Thyroid gland (tissue), 4 donors: ENCODE results near the gene SCOC. TPM values are rescaled to one million over a fixed set of nuclear protein-coding genes. Genes with fewer than 3 reads are reported as not detected.
A peak's percentile ranks its signal among the peaks of the same experiment; 100 is the strongest.

ENCODE experiments used
- DNase-seq, 2 donors: peaks; one replicate each; pipeline ENCODE4 v3.0.0-alpha.2; 2019
- H3K27ac ChIP-seq, 3 donors: fragments of 200-600 bp; sonication (generic); 1 replicate in 2 of 3; 2 replicates in 1 of 3; pipeline ENCODE4 v1.5.1; 2016 to 2019; ENCODE audit warnings: mild to moderate bottlenecking in 1 of 3, moderate library complexity in 1 of 3
- H3K27me3 ChIP-seq: fragments of 200-600 bp; sonication (generic); one replicate; pipeline ENCODE4 v1.5.1; 2019
- H3K36me3 ChIP-seq, 2 donors: fragments of 200-600 bp; sonication (generic); one replicate each; pipeline ENCODE4 v1.5.1; 2016 to 2019
- H3K4me1 ChIP-seq, 2 donors: fragments of 200-600 bp; sonication (generic); one replicate each; pipeline ENCODE4 v1.5.1; 2017 to 2019
- H3K4me3 ChIP-seq, 3 donors: fragments of 200-600 bp; sonication (generic); replicated peaks in 1 of 3; 1 replicate in 2 of 3; 2 replicates in 1 of 3; pipeline ENCODE4 v1.5.1; 2016; ENCODE audit warnings: mild to moderate bottlenecking in 1 of 3
- H3K9me3 ChIP-seq: fragments of 200-600 bp; sonication (generic); one replicate; pipeline ENCODE4 v1.5.1; 2017
- POLR2A ChIP-seq, 2 donors: fragments of 450-650 bp; IDR thresholded peaks; one replicate each; pipeline ENCODE4 v1.6.1; 2017; ENCODE audit warnings: antibody characterized with exemption in 2 of 2, mild to moderate bottlenecking in 2 of 2, moderate library complexity in 1 of 2
- WGBS, 2 donors: methylation state at CpG; one replicate each; pipeline ENCODE4 v1.1.5; 2017; 5-methylcytosine and 5-hydroxymethylcytosine counted together
- intact Hi-C: fragments of 100-400 bp; cut with DNase I; formaldehyde crosslinking; loops from one replicate; pipeline ENCODE4 v1.15.1; 2023
- total RNA-seq, 4 donors: library from RNA; depleted of rRNA; stranded (reverse); fragments of >200 nt; gene quantifications; one replicate each; pipeline ENCODE4 v1.2.3, GENCODE V29; 2016
- TF ChIP-seq, protein P1 (sequence below), 6 experiments: fragments of 200-600 bp in 3 of 6; fragments of 450-650 bp in 3 of 6; sonication (generic) in 3 of 6; IDR thresholded peaks; one replicate each; pipeline ENCODE4 v1.5.1; 2016 to 2019; ENCODE audit warnings: antibody characterized with exemption in 6 of 6, mild to moderate bottlenecking in 2 of 6, inconsistent platforms in 1 of 6, moderate library complexity in 1 of 6

The SCOC gene
- total RNA-seq = 10 to 100 TPM; 62.0 to 71.4 (median 66.0) TPM

- intact Hi-C loops = loop anchor here (10.0 kb wide), 2 partner anchors 151 to 219 kb away; partner anchors contain the start of genes ELMOD2 and MAML3
- peaks cover 9 to 14% of the 10 kb centered on the region in 2 donors for H3K4me1 ChIP-seq
- H3K27me3 ChIP-seq = no peaks in the 10 kb centered on the region
- H3K4me3 ChIP-seq = peak within 1 kb of the TSS; percentile 41 to 84 (median 57)
- no peaks in the 10 kb centered on the region for H3K36me3 ChIP-seq
- peak within 1 kb of the TSS; percentile 60 to 89 (median 72) for H3K27ac ChIP-seq
- 0 to 1% methylated on average over 30 to 37 of the region's 63 CpGs for WGBS, 2 donors
- H3K9me3 ChIP-seq = no peaks in the 10 kb centered on the region
- peak; percentile 100 for DNase-seq
- TF ChIP-seq, protein P1, sequence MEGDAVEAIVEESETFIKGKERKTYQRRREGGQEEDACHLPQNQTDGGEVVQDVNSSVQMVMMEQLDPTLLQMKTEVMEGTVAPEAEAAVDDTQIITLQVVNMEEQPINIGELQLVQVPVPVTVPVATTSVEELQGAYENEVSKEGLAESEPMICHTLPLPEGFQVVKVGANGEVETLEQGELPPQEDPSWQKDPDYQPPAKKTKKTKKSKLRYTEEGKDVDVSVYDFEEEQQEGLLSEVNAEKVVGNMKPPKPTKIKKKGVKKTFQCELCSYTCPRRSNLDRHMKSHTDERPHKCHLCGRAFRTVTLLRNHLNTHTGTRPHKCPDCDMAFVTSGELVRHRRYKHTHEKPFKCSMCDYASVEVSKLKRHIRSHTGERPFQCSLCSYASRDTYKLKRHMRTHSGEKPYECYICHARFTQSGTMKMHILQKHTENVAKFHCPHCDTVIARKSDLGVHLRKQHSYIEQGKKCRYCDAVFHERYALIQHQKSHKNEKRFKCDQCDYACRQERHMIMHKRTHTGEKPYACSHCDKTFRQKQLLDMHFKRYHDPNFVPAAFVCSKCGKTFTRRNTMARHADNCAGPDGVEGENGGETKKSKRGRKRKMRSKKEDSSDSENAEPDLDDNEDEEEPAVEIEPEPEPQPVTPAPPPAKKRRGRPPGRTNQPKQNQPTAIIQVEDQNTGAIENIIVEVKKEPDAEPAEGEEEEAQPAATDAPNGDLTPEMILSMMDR (IDR thresholded peaks at IDR 0.05) = peak in 1 of 6 experiments; percentile 11
- TF ChIP-seq POLR2A (IDR thresholded peaks at IDR 0.05) = peak in 1 of 2 donors; percentile 85
Measured at GRCh38 chr4:140373328-140374129, at the start of gene SCOC. SCOC (plus strand) TSS chr4:140373646; CDS start chr4:140379171, 5,525 bp downstream.

GRCh38 chr4:140326395-140326993, 47.0 kb upstream of the SCOC start:
- intact Hi-C loops = no loop called here
- H3K27ac ChIP-seq = no peak overlapping the region
- WGBS, 2 donors = 53 to 56% methylated on average over 2 of the region's 2 CpGs
- no peak for TF ChIP-seq POLR2A (IDR thresholded peaks at IDR 0.05)
- TF ChIP-seq, protein P1 (IDR thresholded peaks at IDR 0.05) = peak; percentile 13 to 66 (median 46)
- H3K36me3 ChIP-seq = no peaks in the 10 kb centered on the region
- no peaks in the 10 kb centered on the region for H3K9me3 ChIP-seq
- H3K4me3 ChIP-seq = no peak overlapping the region
- H3K27me3 ChIP-seq = no peaks in the 10 kb centered on the region
- peak; percentile 22 to 29 for DNase-seq
- H3K4me1 ChIP-seq = no peaks in the 10 kb centered on the region

GRCh38 chr4:140330311-140330900, 43.0 kb upstream of the SCOC start:
- Histone ChIP-seq H3K9me3 (no peaks in the 10 kb centered on the region), H3K27ac (no peak overlapping the region), H3K27me3 (no peaks in the 10 kb centered on the region), H3K36me3 (no peaks in the 10 kb centered on the region), H3K4me3 (no peak overlapping the region), H3K4me1 (no peaks in the 10 kb centered on the region)
- DNase-seq = no peak
- intact Hi-C loops = no loop called here
- 81 to 86% methylated on average over 1 of the region's 1 CpG for WGBS, 2 donors
- TF ChIP-seq, protein P1 (IDR thresholded peaks at IDR 0.05) = peak in 3 of 6 experiments; percentile 22 to 51 (median 31)
- no peak for TF ChIP-seq POLR2A (IDR thresholded peaks at IDR 0.05)

GRCh38 chr4:140331245-140331644, 42.2 kb upstream of the SCOC start:
- H3K27me3 ChIP-seq = no peaks in the 10 kb centered on the region
- 56 to 92% methylated on average over 1 of the region's 1 CpG for WGBS, 2 donors
- intact Hi-C loops = no loop called here
- H3K36me3 ChIP-seq = no peaks in the 10 kb centered on the region
- H3K4me3 ChIP-seq = no peak overlapping the region
- no peak overlapping the region for H3K27ac ChIP-seq
- H3K9me3 ChIP-seq = no peaks in the 10 kb centered on the region
- H3K4me1 ChIP-seq = no peaks in the 10 kb centered on the region
- DNase-seq = no peak
- no peak for TF ChIP-seq POLR2A (IDR thresholded peaks at IDR 0.05)
- TF ChIP-seq, protein P1 (IDR thresholded peaks at IDR 0.05) = no peak
